ENCODE results near the gene ARHGAP33. TPM values are rescaled to one million over a fixed set of nuclear protein-coding genes. Genes with fewer than 3 reads are reported as not detected.

Gene ARHGAP33
- total and polyA plus RNA-seq, 2 donors (not counting 3 experiments of a cell fraction or from before 2014, with no cell fraction given): 11.0 to 18.4 TPM

DNA sequence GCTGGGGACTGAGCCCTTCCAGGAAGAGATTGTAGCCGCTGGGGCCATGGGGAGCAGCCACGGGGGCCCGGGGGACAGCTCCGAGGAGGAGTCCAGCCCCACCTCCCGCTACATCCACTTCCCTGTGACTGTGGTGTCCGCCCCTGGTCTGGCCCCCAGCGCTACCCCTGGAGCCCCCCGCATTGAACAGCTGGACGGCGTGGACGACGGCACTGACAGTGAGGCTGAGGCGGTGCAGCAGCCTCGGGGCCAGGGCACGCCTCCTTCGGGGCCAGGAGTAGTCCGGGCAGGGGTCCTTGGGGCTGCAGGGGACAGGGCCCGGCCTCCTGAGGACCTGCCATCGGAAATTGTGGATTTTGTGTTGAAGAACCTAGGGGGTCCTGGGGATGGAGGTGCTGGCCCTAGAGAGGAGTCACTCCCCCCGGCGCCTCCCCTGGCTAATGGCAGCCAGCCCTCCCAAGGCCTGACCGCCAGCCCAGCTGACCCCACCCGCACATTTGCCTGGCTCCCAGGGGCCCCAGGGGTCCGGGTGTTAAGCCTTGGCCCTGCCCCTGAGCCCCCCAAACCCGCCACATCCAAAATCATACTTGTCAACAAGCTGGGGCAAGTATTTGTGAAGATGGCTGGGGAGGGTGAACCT, 42.7 kb upstream of the ARHGAP33 start:
- Histone ChIP-seq H3K4me3 (replicated peaks in 1 of 3; ENCODE audit: insufficient read depth in 1 of 3, low read depth in 1 of 3, low read length in 3 of 3) (no peak overlapping the region), H3K9me1 (replicated peaks; ENCODE audit: control insufficient read depth, extremely low read depth, insufficient read depth, low read length) (no peaks in the 10 kb centered on the region), H3K9me3 (replicated peaks; ENCODE audit: control insufficient read depth, insufficient read depth, low read length) (no peaks in the 10 kb centered on the region), H3K4me1 (ENCODE audit: control insufficient read depth, extremely low read depth, insufficient read depth, low read length) (no peaks in the 10 kb centered on the region), H2AFZ (ENCODE audit: low read depth, low read length) (no peak overlapping the region), H3K79me2 (ENCODE audit: control insufficient read depth, insufficient read depth, low read length) (no peaks in the 10 kb centered on the region), H4K20me1 (replicated peaks; ENCODE audit: control insufficient read depth, extremely low read depth, insufficient read depth, low read length) (no peaks in the 10 kb centered on the region), H3K36me3 (ENCODE audit: control insufficient read depth in 2 of 2, extremely low read depth in 1 of 2, insufficient read depth in 2 of 2, low read length in 2 of 2) (peaks cover 13 to 72% of the 10 kb centered on the region in 2 experiments), H3K27ac (ENCODE audit: insufficient read depth, low read depth, low read length) (no peak overlapping the region), H3K4me2 (ENCODE audit: insufficient read depth, low read length) (no peak overlapping the region), H3K27me3 (ENCODE audit: control insufficient read depth in 2 of 2, insufficient read depth in 2 of 2, low read length in 2 of 2) (no peaks in the 10 kb centered on the region), H3K9ac (replicated peaks; ENCODE audit: extremely low read depth, insufficient read depth, low read length) (no peak overlapping the region)
- BruUV-seq (replicated peaks): no TSS peak
- FAIRE-seq: no peak
- no peak for TF ChIP-seq CTCF (IDR thresholded peaks at IDR 0.05; ENCODE audit: extremely low read depth in 1 of 2, insufficient read depth in 1 of 2, low read depth in 1 of 2, low read length in 2 of 2)
- intact Hi-C loops (cut with micrococcal nuclease) (no loop called here), dilution Hi-C loops (cut with MboI; ENCODE audit: extremely low pct_ligation_motif_present, low sequenced_read_pairs) (no loop called here)
- POLR2A ChIA-PET: no interaction called here
- CTCF ChIA-PET: interaction anchor here (0.5 kb wide), 1 partner anchor 11 kb away, joined by 5 read pairs; no protein-coding TSS in a partner anchor
- no peak for DNase-seq (ENCODE audit: low read depth, low spot score)

- Histone ChIP-seq H3K9me3 (replicated peaks; ENCODE audit: control insufficient read depth, insufficient read depth, low read length) (no peaks in the 10 kb centered on the region), H3K9me1 (replicated peaks; ENCODE audit: control insufficient read depth, extremely low read depth, insufficient read depth, low read length) (no peaks in the 10 kb centered on the region), H2AFZ (ENCODE audit: low read depth, low read length) (no peak overlapping the region), H3K27me3 (ENCODE audit: control insufficient read depth in 2 of 2, insufficient read depth in 2 of 2, low read length in 2 of 2) (no peaks in the 10 kb centered on the region), H3K4me3 (replicated peaks in 1 of 3; ENCODE audit: insufficient read depth in 1 of 3, low read depth in 1 of 3, low read length in 3 of 3) (no peak overlapping the region), H3K79me2 (ENCODE audit: control insufficient read depth, insufficient read depth, low read length) (no peaks in the 10 kb centered on the region), H3K4me2 (ENCODE audit: insufficient read depth, low read length) (no peak overlapping the region), H3K4me1 (ENCODE audit: control insufficient read depth, extremely low read depth, insufficient read depth, low read length) (no peaks in the 10 kb centered on the region), H3K36me3 (ENCODE audit: control insufficient read depth in 2 of 2, extremely low read depth in 1 of 2, insufficient read depth in 2 of 2, low read length in 2 of 2) (peaks cover 13 to 75% of the 10 kb centered on the region in 2 experiments), H3K27ac (ENCODE audit: insufficient read depth, low read depth, low read length) (no peak overlapping the region), H4K20me1 (replicated peaks; ENCODE audit: control insufficient read depth, extremely low read depth, insufficient read depth, low read length) (no peaks in the 10 kb centered on the region), H3K9ac (replicated peaks; ENCODE audit: extremely low read depth, insufficient read depth, low read length) (no peak overlapping the region)
- DNase-seq (ENCODE audit: low read depth, low spot score): no peak
- ChIA-PET CTCF (no interaction called here), POLR2A (no interaction called here)
- BruUV-seq (replicated peaks): no TSS peak
- TF ChIP-seq, protein P1, sequence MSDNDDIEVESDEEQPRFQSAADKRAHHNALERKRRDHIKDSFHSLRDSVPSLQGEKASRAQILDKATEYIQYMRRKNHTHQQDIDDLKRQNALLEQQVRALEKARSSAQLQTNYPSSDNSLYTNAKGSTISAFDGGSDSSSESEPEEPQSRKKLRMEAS (IDR thresholded peaks at IDR 0.05; ENCODE audit: insufficient read depth, insufficient read length): no peak
- TF ChIP-seq POLR2A (IDR thresholded peaks at IDR 0.05; ENCODE audit: low read depth, low read length): no peak
- no peak for TF ChIP-seq MYC (IDR thresholded peaks at IDR 0.05; ENCODE audit: low read depth, low read length)
- TF ChIP-seq EZH2 (IDR thresholded peaks at IDR 0.05; ENCODE audit: borderline replicate concordance, low read depth, low read length, severe bottlenecking): no peak
- no peak for TF ChIP-seq CTCF (IDR thresholded peaks at IDR 0.05; ENCODE audit: extremely low read depth in 1 of 2, insufficient read depth in 1 of 2, low read depth in 1 of 2, low read length in 2 of 2)
- no peak for TF ChIP-seq POLR2AphosphoS5 (IDR thresholded peaks at IDR 0.05; ENCODE audit: insufficient read depth, low read depth, low read length)
- TF ChIP-seq GATA2 (IDR thresholded peaks at IDR 0.05; ENCODE audit: insufficient read depth, insufficient read length, low read depth, low read length): no peak
- TF ChIP-seq FOS (IDR thresholded peaks at IDR 0.05; ENCODE audit: borderline replicate concordance, insufficient read depth, low read length): no peak
- no peak for TF ChIP-seq JUN (IDR thresholded peaks at IDR 0.05; ENCODE audit: borderline replicate concordance, insufficient read depth, insufficient read length, low read depth)
- dilution Hi-C loops (cut with MboI; ENCODE audit: extremely low pct_ligation_motif_present, low sequenced_read_pairs) (no loop called here), intact Hi-C loops (cut with micrococcal nuclease) (no loop called here)
- no peak for FAIRE-seq
Measured at GRCh38 chr19:35733180-35734125, 41.9 kb upstream of the ARHGAP33 start.

Measured in endothelial cell of umbilical vein (primary cell).